Eye (tissue), 1 donor: Measurements from ENCODE around the gene TRPC6.
A peak's percentile ranks its signal among the peaks of the same experiment; 100 is the strongest.
"Not testable (repeated sequence)": the region's sequence is repeated elsewhere in the genome, so short reads cannot be mapped to it uniquely, and the experiment has no call there.

Source experiments
- DNase-seq: peaks from one replicate; pipeline ENCODE4 v3.0.0-alpha.2; 2015

The TRPC6 gene

GRCh38 chr11:101446238-101446637, 137.6 kb downstream of the TRPC6 start:
- no peak for DNase-seq

- DNase-seq = no peak
These were observed 138.0 kb downstream of the TRPC6 start for GRCh38 chr11:101445761-101446160.

- DNase-seq = no peak
These were observed 139.0 kb downstream of the TRPC6 start for GRCh38 chr11:101444851-101445250.

- peak; percentile 62 for DNase-seq
These were observed 139.6 kb downstream of the TRPC6 start for GRCh38 chr11:101444164-101444563.

- DNase-seq = no peak
These were observed 140.8 kb downstream of the TRPC6 start for GRCh38 chr11:101442936-101443521.

- DNase-seq = no peak
These were observed 141.6 kb downstream of the TRPC6 start for GRCh38 chr11:101442171-101442570.

- no peak for DNase-seq
These were observed 142.1 kb downstream of the TRPC6 start for GRCh38 chr11:101441747-101442146.

GRCh38 chr11:101439488-101439887, 144.3 kb downstream of the TRPC6 start:
- no peak for DNase-seq

- DNase-seq = not testable (repeated sequence)
These were observed 145.1 kb downstream of the TRPC6 start for GRCh38 chr11:101438708-101439107.

GRCh38 chr11:101438126-101438525, 145.7 kb downstream of the TRPC6 start:
- no peak for DNase-seq

GRCh38 chr11:101436511-101437142, 147.2 kb downstream of the TRPC6 start:
- peak; percentile 77 for DNase-seq

GRCh38 chr11:101435408-101435973, 148.3 kb downstream of the TRPC6 start:
- peak; percentile 51 for DNase-seq

GRCh38 chr11:101434026-101434643, 149.7 kb downstream of the TRPC6 start:
- no peak for DNase-seq

GRCh38 chr11:101433151-101433550, 150.7 kb downstream of the TRPC6 start:
- DNase-seq = no peak

GRCh38 chr11:101429703-101430540, 153.9 kb downstream of the TRPC6 start:
- DNase-seq = no peak

- DNase-seq = no peak
These were observed 154.9 kb downstream of the TRPC6 start for GRCh38 chr11:101428918-101429317.

GRCh38 chr11:101407324-101407723, 176.5 kb downstream of the TRPC6 start:
- DNase-seq = no peak
